Upper lobe of left lung (tissue), 6 donors: ENCODE data around the gene ARMC6. TPM values are rescaled to one million over a fixed set of nuclear protein-coding genes. Genes with fewer than 3 reads are reported as not detected.
A peak's percentile ranks its signal among the peaks of the same experiment; 100 is the strongest.

Experiments used
- ATAC-seq, 2 donors: fragments of 200-7000 bp; cut with Tn5 transposase; one replicate each; pipeline ENCODE4 v1.9.1; 2022; ENCODE audit warnings: mild to moderate bottlenecking in 2 of 2, moderate library complexity in 2 of 2; ENCODE audit not compliant: low FRiP score in 2 of 2
- DNase-seq, 2 donors: peaks; one replicate each; pipeline ENCODE4 v3.0.0-alpha.2; 2019 to 2020
- H3K27ac ChIP-seq, 4 donors: fragments of 200-600 bp; sonication (generic); one replicate each; pipeline ENCODE4 v1.5.1; 2016 to 2019
- H3K27me3 ChIP-seq, 4 donors: fragments of 200-600 bp; sonication (generic); one replicate each; pipeline ENCODE4 v1.5.1; 2017 to 2019
- H3K36me3 ChIP-seq, 4 donors: fragments of 200-600 bp; sonication (generic); one replicate each; pipeline ENCODE4 v1.5.1; 2016 to 2019
- H3K4me1 ChIP-seq, 4 donors: fragments of 200-600 bp; sonication (generic); one replicate each; pipeline ENCODE4 v1.5.1; 2018 to 2019
- H3K4me3 ChIP-seq, 4 donors: fragments of 200-600 bp; sonication (generic); one replicate each; pipeline ENCODE4 v1.5.1; 2017 to 2019; ENCODE audit warnings: mild to moderate bottlenecking in 2 of 4, moderate library complexity in 1 of 4
- H3K9me3 ChIP-seq, 4 donors: fragments of 200-600 bp; sonication (generic); one replicate each; pipeline ENCODE4 v1.5.1; 2018 to 2019
- CTCF ChIP-seq, 6 experiments: fragments of 450-650 bp in 4 of 6; fragments of 200-600 bp in 2 of 6; sonication (generic) in 2 of 6; IDR thresholded peaks; one replicate each; pipeline ENCODE4 v1.5.1; 2016 to 2019; ENCODE audit warnings: antibody characterized with exemption in 6 of 6
- EP300 ChIP-seq, 4 donors: sonication (generic); formaldehyde crosslinking; IDR thresholded peaks; one replicate each; pipeline ENCODE4 v1.5.1; 2017; ENCODE audit warnings: antibody characterized with exemption in 4 of 4, control low read depth in 2 of 4
- POLR2A ChIP-seq, 4 donors: fragments of 450-650 bp; IDR thresholded peaks; one replicate each; pipeline ENCODE4 v1.5.1; 2016 to 2017; ENCODE audit warnings: antibody characterized with exemption in 4 of 4, mild to moderate bottlenecking in 2 of 4
- POLR2AphosphoS5 ChIP-seq, 2 donors: sonication (generic); formaldehyde crosslinking; IDR thresholded peaks; one replicate each; pipeline ENCODE4 v1.5.1; 2017; ENCODE audit warnings: antibody characterized with exemption in 2 of 2
- WGBS, 2 donors: methylation state at CpG; one replicate each; pipeline ENCODE4 v1.1.5; 2017 to 2018; 5-methylcytosine and 5-hydroxymethylcytosine counted together
- total RNA-seq, 6 donors: library from RNA; depleted of rRNA in 4 of 6; stranded (reverse); fragments of >200 nt in 4 of 6; gene quantifications; one replicate each; pipeline versions ENCODE4 v1.1.0 to v1.2.1, GENCODE V29; 2016 to 2021
- donor health status: DM: no; HTN: no; CAD: no; lungs with moderate emphysema.
- donor health status: DM: no; HTN: yes; CAD: no; lungs with severe emphysema.

ARMC6 gene
- total RNA-seq, 6 donors from 2014 or later, result 14.1 to 46.5 (median 26.8) TPM

- WGBS, 2 donors, result 95% methylated on average over 11 to 14 of the region's 15 CpGs
- ATAC-seq (no peak), DNase-seq (peak in 1 of 2 donors; percentile 33)
- Histone ChIP-seq H3K36me3 (peaks cover 8 to 77% (median 51%) of the 10 kb centered on the region in 4 donors), H3K27me3 (no peaks in the 10 kb centered on the region), H3K4me3 (no peak overlapping the region), H3K27ac (no peak overlapping the region), H3K9me3 (no peaks in the 10 kb centered on the region), H3K4me1 (peaks cover 0 to 3% (median 0%) of the 10 kb centered on the region in 4 donors)
- no peak for TF ChIP-seq EP300 (IDR thresholded peaks at IDR 0.05)
- no peak for TF ChIP-seq CTCF (IDR thresholded peaks at IDR 0.05)
- no peak for TF ChIP-seq POLR2AphosphoS5 (IDR thresholded peaks at IDR 0.05)
- no peak for TF ChIP-seq POLR2A (IDR thresholded peaks at IDR 0.05)
Observed at GRCh38 chr19:19054315-19054938, 21.0 kb downstream of the ARMC6 start.

- WGBS, 2 donors, result 91 to 97% methylated on average over 12 to 14 of the region's 19 CpGs
- Histone ChIP-seq H3K27me3 (no peaks in the 10 kb centered on the region), H3K27ac (no peak overlapping the region), H3K4me3 (no peak overlapping the region), H3K4me1 (peaks cover 0 to 3% (median 2%) of the 10 kb centered on the region in 4 donors), H3K9me3 (no peaks in the 10 kb centered on the region), H3K36me3 (peaks cover 8 to 72% (median 51%) of the 10 kb centered on the region in 4 donors)
- TF ChIP-seq POLR2A (IDR thresholded peaks at IDR 0.05), result no peak
- TF ChIP-seq CTCF (IDR thresholded peaks at IDR 0.05), result no peak
- no peak for TF ChIP-seq POLR2AphosphoS5 (IDR thresholded peaks at IDR 0.05)
- no peak for TF ChIP-seq EP300 (IDR thresholded peaks at IDR 0.05)
- ATAC-seq (no peak), DNase-seq (peak in 1 of 2 donors; percentile 40)
Observed at GRCh38 chr19:19054939-19055440, 21.6 kb downstream of the ARMC6 start.

GRCh38 chr19:19055701-19056100 lies 22.3 kb downstream of the ARMC6 start:
- DNase-seq, result peak in 1 of 2 donors; percentile 72
- no peak for ATAC-seq
- Histone ChIP-seq H3K36me3 (peaks cover 8 to 65% (median 51%) of the 10 kb centered on the region in 4 donors), H3K9me3 (no peaks in the 10 kb centered on the region), H3K27me3 (no peaks in the 10 kb centered on the region), H3K4me1 (peaks cover 0 to 7% (median 2%) of the 10 kb centered on the region in 4 donors), H3K4me3 (no peak overlapping the region), H3K27ac (no peak overlapping the region)
- no peak for TF ChIP-seq EP300 (IDR thresholded peaks at IDR 0.05)
- no peak for TF ChIP-seq CTCF (IDR thresholded peaks at IDR 0.05)
- no peak for TF ChIP-seq POLR2AphosphoS5 (IDR thresholded peaks at IDR 0.05)
- no peak for TF ChIP-seq POLR2A (IDR thresholded peaks at IDR 0.05)
- 96% methylated on average over 10 to 13 of the region's 13 CpGs for WGBS, 2 donors

- H3K27ac ChIP-seq, result no peak overlapping the region
- peaks cover 8 to 61% (median 45%) of the 10 kb centered on the region in 4 donors for H3K36me3 ChIP-seq
- no peak for TF ChIP-seq EP300 (IDR thresholded peaks at IDR 0.05)
- TF ChIP-seq POLR2AphosphoS5 (IDR thresholded peaks at IDR 0.05), result no peak
- no peak for TF ChIP-seq CTCF (IDR thresholded peaks at IDR 0.05)
- TF ChIP-seq POLR2A (IDR thresholded peaks at IDR 0.05), result no peak
- no peak for ATAC-seq
- no peak overlapping the region for H3K4me3 ChIP-seq
- 76 to 84% methylated on average over 6 to 9 of the region's 9 CpGs for WGBS, 2 donors
- DNase-seq, result peak in 1 of 2 donors; percentile 60
- H3K4me1 ChIP-seq, result peaks cover 0 to 7% (median 3%) of the 10 kb centered on the region in 4 donors
- H3K9me3 ChIP-seq, result no peaks in the 10 kb centered on the region
- H3K27me3 ChIP-seq, result no peaks in the 10 kb centered on the region
Observed at GRCh38 chr19:19056636-19057275, 23.4 kb downstream of the ARMC6 start.
